ENCODE results near the gene CAMKV. TPM values are rescaled to one million over a fixed set of nuclear protein-coding genes. Genes with fewer than 3 reads are reported as not detected.
"Not testable (repeated sequence)": the region's sequence is repeated elsewhere in the genome, so short reads cannot be mapped to it uniquely, and the experiment has no call there.

CAMKV gene
- total and polyA plus RNA-seq, 2 of the 4 experiments (the other 2 are of a cell fraction) = not detected

- TF ChIP-seq MAFK (IDR thresholded peaks at IDR 0.05; ENCODE audit: low read depth, low read length) = peak; percentile 53
- H3K4me3 ChIP-seq (ENCODE audit: insufficient read depth, low read depth, low read length); H3K4me2 ChIP-seq (ENCODE audit: low read depth, low read length); POLR2A ChIA-PET (ENCODE audit: unreplicated experiment); H4K5ac ChIP-seq (ENCODE audit: low read depth, low read length); BruUV-seq (replicated peaks); H3K9ac ChIP-seq (ENCODE audit: low read depth, low read length); H3K4me1 ChIP-seq (ENCODE audit: control insufficient read depth, insufficient read depth, low read length); H3K36me3 ChIP-seq (ENCODE audit: control insufficient read depth, insufficient read depth, low read length); dilution Hi-C loops (cut with HindIII; ENCODE audit: low sequenced_read_pairs, unreplicated experiment); H4K20me1 ChIP-seq (ENCODE audit: insufficient read depth, low read length); H2BK15ac ChIP-seq (ENCODE audit: low read depth, low read length); intact Hi-C loops (cut with micrococcal nuclease); H3K56ac ChIP-seq (ENCODE audit: extremely low read depth, insufficient read depth, low read length); H3K27ac ChIP-seq (ENCODE audit: insufficient read depth, low read length); H2BK20ac ChIP-seq (ENCODE audit: low read depth, low read length); H3K14ac ChIP-seq (replicated peaks; ENCODE audit: low read depth, low read length); H3K9me1 ChIP-seq (ENCODE audit: insufficient read depth, low read length); in situ Hi-C loops (cut with MboI; ENCODE audit: low sequenced_read_pairs); H2BK5ac ChIP-seq (ENCODE audit: low read depth, low read length, poor library complexity, severe bottlenecking); H4K91ac ChIP-seq (ENCODE audit: insufficient read depth, low read depth, low read length); H2AK5ac ChIP-seq (ENCODE audit: low read depth, low read length); H3K4ac ChIP-seq (ENCODE audit: low read depth, low read length); H3K23ac ChIP-seq (ENCODE audit: low read depth, low read length); ATAC-seq (ENCODE audit: low read depth); H2BK120ac ChIP-seq (ENCODE audit: low read depth, low read length); H4K8ac ChIP-seq (ENCODE audit: low read depth in 2 of 2, low read length in 2 of 2); H3K79me1 ChIP-seq (ENCODE audit: low read depth in 1 of 2, low read length in 2 of 2); DNase-seq; H2AFZ ChIP-seq (replicated peaks; ENCODE audit: low read length, poor library complexity); H3K18ac ChIP-seq (ENCODE audit: low read depth, low read length); H3K9me3 ChIP-seq (ENCODE audit: control insufficient read depth, insufficient read depth, low read length); H3K27me3 ChIP-seq (ENCODE audit: control insufficient read depth, insufficient read depth, low read length); H2AK9ac ChIP-seq (replicated peaks; ENCODE audit: low read depth, low read length, poor library complexity): not testable (repeated sequence)
- no CpG with 5 or more reads among the region's 3 CpGs for WGBS, 2 experiments (ENCODE audit: extremely low coverage in 2 of 2, insufficient read length in 1 of 2)
- CTCF ChIA-PET = interaction anchor here (1.5 kb wide), 1 partner anchor 16 kb away, joined by 12 read pairs; no protein-coding TSS in a partner anchor
Observed at GRCh38 chr3:49823131-49823530, 46.6 kb downstream of the CAMKV start.
